ENCODE measurements around the gene CLNK.

Gene CLNK

GRCh38 chr4:10682397-10682796 is 2.2 kb downstream of the CLNK start:
- H3K4me3 ChIP-seq (ENCODE audit: low read length) = no peak overlapping the region
- TF ChIP-seq CTCF (IDR thresholded peaks at IDR 0.05; ENCODE audit: insufficient read depth, low read depth, low read length, missing control alignments) = no peak
- DNase-seq (ENCODE audit: low read depth) = no peak

DNA sequence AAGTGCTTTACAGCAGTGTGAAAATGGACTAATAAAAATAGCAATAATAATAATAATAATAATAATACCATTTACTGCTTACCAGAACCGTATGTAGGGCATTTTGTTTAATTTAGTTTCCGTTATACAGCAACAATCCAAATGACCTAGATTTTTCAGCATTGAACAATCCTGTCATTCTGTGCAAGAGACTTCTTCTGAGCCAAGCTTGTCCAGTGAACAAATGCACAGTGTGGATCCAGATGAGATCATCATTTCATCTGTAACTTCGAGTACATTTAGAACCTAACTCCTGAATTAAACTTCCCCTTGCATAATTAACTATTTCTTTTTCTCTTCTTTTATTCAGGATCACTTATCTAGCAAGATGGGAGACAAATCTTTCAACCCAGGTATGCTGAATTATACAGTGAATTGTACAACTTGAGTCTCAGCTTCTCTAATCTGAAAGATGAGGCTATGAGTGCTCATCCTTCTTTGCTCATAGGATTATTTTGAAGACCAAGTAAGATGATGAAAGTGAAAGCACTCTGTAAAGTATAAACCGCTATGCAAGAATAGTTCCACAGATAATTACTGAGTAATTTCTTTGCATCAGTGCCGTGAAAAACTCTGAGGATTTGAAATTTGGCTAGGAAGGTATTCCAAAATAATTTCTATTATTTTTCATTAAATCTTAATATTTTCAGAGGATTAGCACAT is 6.6 kb downstream of the CLNK start:
- H3K4me3 ChIP-seq (ENCODE audit: low read length) = no peak overlapping the region
- no peak for DNase-seq (ENCODE audit: low read depth)
- TF ChIP-seq CTCF (IDR thresholded peaks at IDR 0.05; ENCODE audit: insufficient read depth, low read depth, low read length, missing control alignments) = no peak

- H3K4me3 ChIP-seq (ENCODE audit: low read length) = no peak overlapping the region
- no peak for DNase-seq (ENCODE audit: low read depth)
- TF ChIP-seq CTCF (IDR thresholded peaks at IDR 0.05; ENCODE audit: insufficient read depth, low read depth, low read length, missing control alignments) = no peak
Observed at GRCh38 chr4:10673817-10674369, 10.7 kb downstream of the CLNK start.

DNA sequence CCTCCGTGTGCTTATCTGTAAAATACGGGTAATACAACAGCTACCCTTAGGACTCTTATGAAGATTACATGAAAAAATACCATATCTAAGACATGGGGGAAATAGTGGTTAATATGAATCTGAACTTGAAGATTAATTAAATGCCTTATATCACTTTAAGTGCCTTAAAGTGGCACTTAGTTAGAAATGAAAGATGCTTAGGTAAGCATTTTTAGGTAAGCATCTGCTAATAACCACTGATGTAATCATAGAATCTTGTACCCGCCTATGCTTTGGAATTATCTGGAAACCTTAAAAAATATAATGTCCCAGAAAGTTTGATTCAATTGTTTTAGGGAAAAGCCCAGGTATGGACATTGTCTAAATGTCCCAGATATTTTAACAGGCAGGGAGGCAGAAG is 12.2 kb downstream of the CLNK start:
- no peak for TF ChIP-seq CTCF (IDR thresholded peaks at IDR 0.05; ENCODE audit: insufficient read depth, low read depth, low read length, missing control alignments)
- DNase-seq (ENCODE audit: low read depth) = no peak
- no peak overlapping the region for H3K4me3 ChIP-seq (ENCODE audit: low read length)

- no peak for TF ChIP-seq CTCF (IDR thresholded peaks at IDR 0.05; ENCODE audit: insufficient read depth, low read depth, low read length, missing control alignments)
- H3K4me3 ChIP-seq (ENCODE audit: low read length) = no peak overlapping the region
- DNase-seq (ENCODE audit: low read depth) = no peak
Observed at GRCh38 chr4:10671799-10672198, 12.8 kb downstream of the CLNK start.

DNA sequence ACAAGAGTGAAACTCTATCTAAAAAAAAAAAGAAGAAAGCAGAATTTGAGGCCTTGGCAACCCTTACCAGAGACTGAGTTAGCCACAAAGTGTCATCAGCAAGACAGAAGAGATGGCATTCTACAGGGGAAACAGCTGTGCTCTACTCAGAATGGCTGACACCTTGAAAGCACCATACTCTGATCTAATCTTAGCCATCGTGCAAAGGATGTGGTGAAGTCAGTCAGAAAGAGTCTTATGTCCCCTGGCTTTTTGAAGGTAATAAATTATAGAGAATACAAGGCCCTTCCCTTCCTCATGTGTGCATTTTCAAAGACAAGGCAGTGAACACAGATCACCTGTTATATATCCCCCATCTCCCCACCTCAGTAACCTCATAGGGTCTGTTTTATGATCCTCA is 13.2 kb downstream of the CLNK start:
- H3K4me3 ChIP-seq (ENCODE audit: low read length) = no peak overlapping the region
- DNase-seq (ENCODE audit: low read depth) = no peak
- TF ChIP-seq CTCF (IDR thresholded peaks at IDR 0.05; ENCODE audit: insufficient read depth, low read depth, low read length, missing control alignments) = no peak

DNA sequence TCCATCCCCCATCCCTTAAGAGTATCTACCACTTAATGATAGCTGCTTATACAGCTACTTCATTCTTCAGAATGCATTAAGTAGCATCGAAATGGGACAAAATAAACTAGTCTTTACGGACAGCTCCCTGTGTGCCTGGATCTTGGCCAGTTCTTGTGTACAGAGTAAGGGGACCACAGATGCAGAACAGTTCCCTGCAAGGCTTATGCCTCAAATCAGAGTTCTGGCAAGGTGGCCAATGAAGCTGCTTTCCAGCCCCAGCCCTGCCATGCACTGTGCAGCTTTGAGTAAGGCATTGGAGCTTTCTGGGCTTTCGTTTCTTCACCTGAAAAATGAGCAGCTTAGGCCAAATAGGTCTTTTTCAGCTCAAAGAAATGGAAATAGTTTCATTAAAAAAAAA is 14.2 kb downstream of the CLNK start:
- no peak for TF ChIP-seq CTCF (IDR thresholded peaks at IDR 0.05; ENCODE audit: insufficient read depth, low read depth, low read length, missing control alignments)
- no peak overlapping the region for H3K4me3 ChIP-seq (ENCODE audit: low read length)
- no peak for DNase-seq (ENCODE audit: low read depth)
